Testis (tissue), 2 donors: ENCODE measurements around the gene C11orf58.

ENCODE experiments used
- POLR2A ChIP-seq: fragments of 450-650 bp; IDR thresholded peaks from one replicate; pipeline ENCODE4 v1.6.1; 2017; ENCODE audit warnings: antibody characterized with exemption, mild to moderate bottlenecking, moderate library complexity
- TF ChIP-seq, protein P1 (sequence below), 3 experiments: fragments of 450-650 bp in 2 of 3; fragments of 200-600 bp in 1 of 3; sonication (generic) in 1 of 3; IDR thresholded peaks; one replicate each; pipeline ENCODE4 v1.5.1; 2016 to 2019; ENCODE audit warnings: antibody characterized with exemption in 3 of 3, mild to moderate bottlenecking in 2 of 3, moderate library complexity in 1 of 3

DNA sequence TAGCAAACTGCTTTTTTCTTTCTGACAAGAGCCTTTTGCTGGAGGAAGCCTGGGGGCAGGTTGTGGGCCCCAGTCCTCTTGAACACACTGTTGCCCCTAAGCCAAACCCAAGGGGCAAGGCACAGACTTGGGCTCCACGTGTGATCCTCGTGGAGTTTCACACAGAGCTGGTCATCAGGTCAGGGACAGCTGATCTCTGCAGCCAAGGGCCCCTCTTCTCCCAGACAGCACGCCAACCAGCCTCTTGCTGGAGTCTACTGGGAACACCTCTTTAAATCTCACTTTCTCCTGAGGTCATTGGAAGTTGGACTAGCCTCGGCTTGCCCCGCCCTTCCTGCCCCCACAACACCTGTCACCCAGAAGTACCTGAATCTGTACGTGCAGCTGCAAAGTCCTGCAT, 39.8 kb downstream of the C11orf58 start:
- TF ChIP-seq, protein P1, sequence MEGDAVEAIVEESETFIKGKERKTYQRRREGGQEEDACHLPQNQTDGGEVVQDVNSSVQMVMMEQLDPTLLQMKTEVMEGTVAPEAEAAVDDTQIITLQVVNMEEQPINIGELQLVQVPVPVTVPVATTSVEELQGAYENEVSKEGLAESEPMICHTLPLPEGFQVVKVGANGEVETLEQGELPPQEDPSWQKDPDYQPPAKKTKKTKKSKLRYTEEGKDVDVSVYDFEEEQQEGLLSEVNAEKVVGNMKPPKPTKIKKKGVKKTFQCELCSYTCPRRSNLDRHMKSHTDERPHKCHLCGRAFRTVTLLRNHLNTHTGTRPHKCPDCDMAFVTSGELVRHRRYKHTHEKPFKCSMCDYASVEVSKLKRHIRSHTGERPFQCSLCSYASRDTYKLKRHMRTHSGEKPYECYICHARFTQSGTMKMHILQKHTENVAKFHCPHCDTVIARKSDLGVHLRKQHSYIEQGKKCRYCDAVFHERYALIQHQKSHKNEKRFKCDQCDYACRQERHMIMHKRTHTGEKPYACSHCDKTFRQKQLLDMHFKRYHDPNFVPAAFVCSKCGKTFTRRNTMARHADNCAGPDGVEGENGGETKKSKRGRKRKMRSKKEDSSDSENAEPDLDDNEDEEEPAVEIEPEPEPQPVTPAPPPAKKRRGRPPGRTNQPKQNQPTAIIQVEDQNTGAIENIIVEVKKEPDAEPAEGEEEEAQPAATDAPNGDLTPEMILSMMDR (IDR thresholded peaks at IDR 0.05) = no peak
- TF ChIP-seq POLR2A = no peak
